GM23338 (cell line): ENCODE measurements around the gene SLCO4C1. TPM values are rescaled to one million over a fixed set of nuclear protein-coding genes. Genes with fewer than 3 reads are reported as not detected.

Experiments
- ATAC-seq: fragments of 200-7000 bp; cut with Tn5 transposase; 3 replicates; pipeline ENCODE4 v1.9.1; 2020
- DNase-seq: peaks from one replicate; pipeline ENCODE4 v3.0.0-alpha.2; 2015; ENCODE audit warnings: low spot score
- H2AFZ ChIP-seq: fragments of 200-600 bp; sonication (generic); 2 replicates; pipeline ENCODE4 v1.8.0; 2016; ENCODE audit warnings: antibody characterized with exemption, mild to moderate bottlenecking, moderate library complexity
- H3F3A ChIP-seq: fragments of 200-600 bp; sonication (generic); replicated peaks from 2 replicates; pipeline ENCODE4 v1.8.0; 2017; ENCODE audit warnings: antibody characterized with exemption, mixed run types, low read depth
- H3K27ac ChIP-seq: fragments of 200-600 bp; sonication (generic); 2 replicates; pipeline ENCODE4 v1.6.1; 2016; ENCODE audit warnings: low read depth
- H3K27me3 ChIP-seq: fragments of 200-600 bp; sonication (generic); 2 replicates; pipeline ENCODE4 v1.8.0; 2016; ENCODE audit warnings: mild to moderate bottlenecking, mixed run types, moderate library complexity; ENCODE audit not compliant: insufficient read depth
- H3K36me3 ChIP-seq: fragments of 200-600 bp; sonication (generic); 2 replicates; pipeline ENCODE4 v1.8.0; 2016; ENCODE audit warnings: mild to moderate bottlenecking; ENCODE audit not compliant: insufficient read depth
- H3K4me1 ChIP-seq: fragments of 200-600 bp; sonication (generic); 2 replicates; pipeline ENCODE4 v1.8.0; 2016; ENCODE audit warnings: mild to moderate bottlenecking, moderate library complexity; ENCODE audit not compliant: insufficient read depth
- H3K4me2 ChIP-seq: fragments of 200-600 bp; sonication (generic); 2 replicates; pipeline ENCODE4 v1.7.1; 2017; ENCODE audit warnings: mixed run types
- H3K4me3 ChIP-seq: fragments of 200-600 bp; sonication (generic); 2 replicates; pipeline ENCODE4 v1.6.1; 2016; ENCODE audit warnings: mixed run types
- H3K79me2 ChIP-seq: fragments of 200-600 bp; sonication (generic); replicated peaks from 2 replicates; pipeline ENCODE4 v1.8.0; 2017; ENCODE audit warnings: mild to moderate bottlenecking; ENCODE audit not compliant: insufficient read depth
- H3K9me2 ChIP-seq: fragments of 200-600 bp; sonication (generic); 2 replicates; pipeline ENCODE4 v1.8.0; 2017; ENCODE audit not compliant: insufficient read depth
- H4K20me1 ChIP-seq: fragments of 200-600 bp; sonication (generic); replicated peaks from 2 replicates; pipeline ENCODE4 v1.8.0; 2017; ENCODE audit warnings: mild to moderate bottlenecking; ENCODE audit not compliant: insufficient read depth
- H3K27ac Mint-ChIP-seq: 2 replicates; pipeline ENCODE4 v1.8.0; 2020; ENCODE audit warnings: inconsistent platforms, mild to moderate bottlenecking, moderate library complexity, mixed read lengths
- H3K27me3 Mint-ChIP-seq: 3 replicates; pipeline ENCODE4 v1.8.0; 2022; ENCODE audit warnings: low read depth, mild to moderate bottlenecking, moderate library complexity, mixed read lengths, inconsistent platforms; ENCODE audit not compliant: insufficient read depth, poor library complexity
- H3K36me3 Mint-ChIP-seq: 3 replicates; pipeline ENCODE4 v1.8.0; 2021; ENCODE audit warnings: low read depth, mild to moderate bottlenecking, inconsistent platforms, moderate library complexity, mixed read lengths
- H3K4me1 Mint-ChIP-seq: 3 replicates; pipeline ENCODE4 v1.8.0; 2020; ENCODE audit warnings: mild to moderate bottlenecking, inconsistent platforms, mixed read lengths
- H3K4me3 Mint-ChIP-seq: 3 replicates; pipeline ENCODE4 v1.8.0; 2021; ENCODE audit warnings: moderate library complexity, mild to moderate bottlenecking, inconsistent platforms, mixed read lengths
- H3K9me3 Mint-ChIP-seq: 3 replicates; pipeline ENCODE4 v1.8.0; 2020; ENCODE audit warnings: moderate library complexity, mild to moderate bottlenecking, inconsistent platforms, mixed read lengths
- CREB1 ChIP-seq: fragments of 250-450 bp; sonication (Bioruptor Pico); IDR thresholded peaks from 2 replicates; pipeline ENCODE4 v1.5.0; 2020; ENCODE audit warnings: low read depth, mild to moderate bottlenecking, moderate library complexity
- EZH2 ChIP-seq: fragments of 200-600 bp; sonication (generic); IDR thresholded peaks from one replicate; pipeline ENCODE4 v1.8.0; 2017; ENCODE audit warnings: antibody characterized with exemption, mild to moderate bottlenecking, low read depth; ENCODE audit not compliant: unreplicated experiment
- EZH2phosphoT487 ChIP-seq: fragments of 200-600 bp; sonication (generic); IDR thresholded peaks from one replicate; pipeline ENCODE4 v1.8.1; 2018; ENCODE audit warnings: antibody characterized with exemption; ENCODE audit not compliant: unreplicated experiment
- NANOG ChIP-seq: IDR thresholded peaks from 2 replicates; pipeline ENCODE4 v1.6.1; 2016; ENCODE audit warnings: antibody characterized with exemption, borderline replicate concordance
- POLR2AphosphoS5 ChIP-seq: IDR thresholded peaks from 2 replicates; pipeline ENCODE4 v1.6.1; 2016; ENCODE audit warnings: antibody characterized with exemption, low read depth
- ZNF331 ChIP-seq: fragments of 250-450 bp; sonication (Bioruptor Pico); IDR thresholded peaks from 2 replicates; pipeline ENCODE4 v1.5.0; 2020; ENCODE audit warnings: low read depth, mild to moderate bottlenecking, moderate library complexity
- polyA plus RNA-seq: library from polyadenylated mRNA; unstranded; fragments of >200 nt; fragmentation: Nextera tagmentation; extraction: Ambion mirVana; gene quantifications from 2 replicates; pipeline ENCODE4 v1.2.1, GENCODE V29; 2016
- total RNA-seq: library from RNA; depleted of rRNA; stranded (reverse); fragments of >200 nt; shearing (Covaris generic); gene quantifications from 2 replicates; pipeline ENCODE4 v1.2.3, GENCODE V29; 2014
- TF ChIP-seq, protein P1 (sequence below), 2 experiments: fragments of 200-600 bp in 1 of 2; sonication (generic) in 1 of 2; conservative IDR thresholded peaks; 2 replicates each; pipeline versions ENCODE4 v1.5.1 to v1.6.1; 2016 to 2017; ENCODE audit warnings: antibody characterized with exemption in 2 of 2, low read depth in 2 of 2, mild to moderate bottlenecking in 2 of 2, moderate library complexity in 1 of 2
- TF ChIP-seq, protein P2 (sequence below): fragments of 250-450 bp; sonication (Bioruptor Pico); IDR thresholded peaks from 2 replicates; pipeline ENCODE4 v1.5.0; 2020; ENCODE audit warnings: mild to moderate bottlenecking, moderate library complexity
- TF ChIP-seq, protein P3 (sequence below): IDR thresholded peaks from one replicate; pipeline ENCODE4 v1.6.1; 2018; ENCODE audit warnings: antibody characterized with exemption; ENCODE audit not compliant: unreplicated experiment

SLCO4C1 gene
- total and polyA plus RNA-seq, 2 experiments from 2014 or later = 2.4 to 6.7 TPM

DNA sequence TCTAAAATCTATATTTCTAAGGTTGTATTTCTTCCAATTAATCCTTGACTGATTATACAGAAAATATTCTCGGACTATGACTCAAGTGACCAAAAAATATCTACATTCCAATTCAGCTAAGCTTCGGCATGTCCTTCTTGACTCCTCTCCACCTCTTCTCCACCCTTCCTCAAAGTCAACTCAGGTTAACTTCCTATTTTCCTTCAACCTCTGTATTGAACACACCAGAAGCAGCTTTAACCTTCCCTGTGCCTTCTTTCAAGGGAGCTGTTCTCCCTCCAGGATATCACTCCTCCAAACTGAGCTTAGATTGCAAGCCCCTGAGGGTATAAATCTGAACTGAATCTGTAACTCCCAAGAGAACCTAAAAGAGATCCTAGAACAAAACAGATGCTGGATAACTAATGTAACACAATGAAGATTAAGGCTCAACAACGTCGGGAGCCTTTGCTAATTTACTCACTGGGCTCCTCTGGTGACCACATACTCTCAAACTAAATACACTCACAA is 1.1 kb downstream of the SLCO4C1 start (continued):
- TF ChIP-seq NANOG (no peak), ZNF331 (CRISPR knock-in tag) (no peak), EZH2phosphoT487 (no peak)
- TF ChIP-seq, protein P1, sequence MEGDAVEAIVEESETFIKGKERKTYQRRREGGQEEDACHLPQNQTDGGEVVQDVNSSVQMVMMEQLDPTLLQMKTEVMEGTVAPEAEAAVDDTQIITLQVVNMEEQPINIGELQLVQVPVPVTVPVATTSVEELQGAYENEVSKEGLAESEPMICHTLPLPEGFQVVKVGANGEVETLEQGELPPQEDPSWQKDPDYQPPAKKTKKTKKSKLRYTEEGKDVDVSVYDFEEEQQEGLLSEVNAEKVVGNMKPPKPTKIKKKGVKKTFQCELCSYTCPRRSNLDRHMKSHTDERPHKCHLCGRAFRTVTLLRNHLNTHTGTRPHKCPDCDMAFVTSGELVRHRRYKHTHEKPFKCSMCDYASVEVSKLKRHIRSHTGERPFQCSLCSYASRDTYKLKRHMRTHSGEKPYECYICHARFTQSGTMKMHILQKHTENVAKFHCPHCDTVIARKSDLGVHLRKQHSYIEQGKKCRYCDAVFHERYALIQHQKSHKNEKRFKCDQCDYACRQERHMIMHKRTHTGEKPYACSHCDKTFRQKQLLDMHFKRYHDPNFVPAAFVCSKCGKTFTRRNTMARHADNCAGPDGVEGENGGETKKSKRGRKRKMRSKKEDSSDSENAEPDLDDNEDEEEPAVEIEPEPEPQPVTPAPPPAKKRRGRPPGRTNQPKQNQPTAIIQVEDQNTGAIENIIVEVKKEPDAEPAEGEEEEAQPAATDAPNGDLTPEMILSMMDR (conservative IDR thresholded peaks at IDR 0.05; ENCODE audit: low read depth in 2 of 2) = no peak
- TF ChIP-seq, protein P2, sequence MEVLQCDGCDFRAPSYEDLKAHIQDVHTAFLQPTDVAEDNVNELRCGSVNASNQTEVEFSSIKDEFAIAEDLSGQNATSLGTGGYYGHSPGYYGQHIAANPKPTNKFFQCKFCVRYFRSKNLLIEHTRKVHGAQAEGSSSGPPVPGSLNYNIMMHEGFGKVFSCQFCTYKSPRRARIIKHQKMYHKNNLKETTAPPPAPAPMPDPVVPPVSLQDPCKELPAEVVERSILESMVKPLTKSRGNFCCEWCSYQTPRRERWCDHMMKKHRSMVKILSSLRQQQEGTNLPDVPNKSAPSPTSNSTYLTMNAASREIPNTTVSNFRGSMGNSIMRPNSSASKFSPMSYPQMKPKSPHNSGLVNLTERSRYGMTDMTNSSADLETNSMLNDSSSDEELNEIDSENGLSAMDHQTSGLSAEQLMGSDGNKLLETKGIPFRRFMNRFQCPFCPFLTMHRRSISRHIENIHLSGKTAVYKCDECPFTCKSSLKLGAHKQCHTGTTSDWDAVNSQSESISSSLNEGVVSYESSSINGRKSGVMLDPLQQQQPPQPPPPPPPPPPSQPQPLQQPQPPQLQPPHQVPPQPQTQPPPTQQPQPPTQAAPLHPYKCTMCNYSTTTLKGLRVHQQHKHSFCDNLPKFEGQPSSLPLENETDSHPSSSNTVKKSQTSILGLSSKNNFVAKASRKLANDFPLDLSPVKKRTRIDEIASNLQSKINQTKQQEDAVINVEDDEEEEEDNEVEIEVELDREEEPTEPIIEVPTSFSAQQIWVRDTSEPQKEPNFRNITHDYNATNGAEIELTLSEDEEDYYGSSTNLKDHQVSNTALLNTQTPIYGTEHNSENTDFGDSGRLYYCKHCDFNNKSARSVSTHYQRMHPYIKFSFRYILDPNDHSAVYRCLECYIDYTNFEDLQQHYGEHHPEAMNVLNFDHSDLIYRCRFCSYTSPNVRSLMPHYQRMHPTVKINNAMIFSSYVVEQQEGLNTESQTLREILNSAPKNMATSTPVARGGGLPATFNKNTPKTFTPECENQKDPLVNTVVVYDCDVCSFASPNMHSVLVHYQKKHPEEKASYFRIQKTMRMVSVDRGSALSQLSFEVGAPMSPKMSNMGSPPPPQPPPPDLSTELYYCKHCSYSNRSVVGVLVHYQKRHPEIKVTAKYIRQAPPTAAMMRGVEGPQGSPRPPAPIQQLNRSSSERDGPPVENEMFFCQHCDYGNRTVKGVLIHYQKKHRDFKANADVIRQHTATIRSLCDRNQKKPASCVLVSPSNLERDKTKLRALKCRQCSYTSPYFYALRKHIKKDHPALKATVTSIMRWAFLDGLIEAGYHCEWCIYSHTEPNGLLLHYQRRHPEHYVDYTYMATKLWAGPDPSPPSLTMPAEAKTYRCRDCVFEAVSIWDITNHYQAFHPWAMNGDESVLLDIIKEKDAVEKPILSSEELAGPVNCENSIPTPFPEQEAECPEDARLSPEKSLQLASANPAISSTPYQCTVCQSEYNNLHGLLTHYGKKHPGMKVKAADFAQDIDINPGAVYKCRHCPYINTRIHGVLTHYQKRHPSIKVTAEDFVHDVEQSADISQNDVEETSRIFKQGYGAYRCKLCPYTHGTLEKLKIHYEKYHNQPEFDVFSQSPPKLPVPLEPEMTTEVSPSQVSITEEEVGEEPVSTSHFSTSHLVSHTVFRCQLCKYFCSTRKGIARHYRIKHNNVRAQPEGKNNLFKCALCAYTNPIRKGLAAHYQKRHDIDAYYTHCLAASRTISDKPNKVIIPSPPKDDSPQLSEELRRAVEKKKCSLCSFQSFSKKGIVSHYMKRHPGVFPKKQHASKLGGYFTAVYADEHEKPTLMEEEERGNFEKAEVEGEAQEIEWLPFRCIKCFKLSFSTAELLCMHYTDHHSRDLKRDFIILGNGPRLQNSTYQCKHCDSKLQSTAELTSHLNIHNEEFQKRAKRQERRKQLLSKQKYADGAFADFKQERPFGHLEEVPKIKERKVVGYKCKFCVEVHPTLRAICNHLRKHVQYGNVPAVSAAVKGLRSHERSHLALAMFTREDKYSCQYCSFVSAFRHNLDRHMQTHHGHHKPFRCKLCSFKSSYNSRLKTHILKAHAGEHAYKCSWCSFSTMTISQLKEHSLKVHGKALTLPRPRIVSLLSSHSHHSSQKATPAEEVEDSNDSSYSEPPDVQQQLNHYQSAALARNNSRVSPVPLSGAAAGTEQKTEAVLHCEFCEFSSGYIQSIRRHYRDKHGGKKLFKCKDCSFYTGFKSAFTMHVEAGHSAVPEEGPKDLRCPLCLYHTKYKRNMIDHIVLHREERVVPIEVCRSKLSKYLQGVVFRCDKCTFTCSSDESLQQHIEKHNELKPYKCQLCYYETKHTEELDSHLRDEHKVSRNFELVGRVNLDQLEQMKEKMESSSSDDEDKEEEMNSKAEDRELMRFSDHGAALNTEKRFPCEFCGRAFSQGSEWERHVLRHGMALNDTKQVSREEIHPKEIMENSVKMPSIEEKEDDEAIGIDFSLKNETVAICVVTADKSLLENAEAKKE (CRISPR knock-in tag) = no peak

DNA sequence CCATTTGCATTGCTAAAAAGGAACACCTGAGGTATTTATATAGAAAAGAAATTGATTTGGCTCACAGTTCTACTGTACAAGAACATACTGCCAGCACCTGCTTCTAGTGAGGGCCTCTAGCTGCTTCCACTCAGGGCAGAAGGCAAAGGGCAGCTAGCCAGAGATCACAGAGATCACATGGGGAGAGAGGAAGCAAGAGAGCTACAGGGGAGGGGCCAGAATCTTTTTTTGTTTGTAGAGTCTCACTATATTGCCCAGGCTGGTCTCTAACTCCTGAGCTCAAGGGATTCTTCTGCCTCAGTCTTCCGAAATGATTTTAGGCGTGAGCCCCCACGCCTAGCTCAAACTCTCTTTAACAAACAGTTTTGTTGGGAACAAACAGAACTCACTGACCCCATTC is 6.1 kb downstream of the SLCO4C1 start:
- ATAC-seq (no peak), DNase-seq (no peak)
- H4K20me1 ChIP-seq = no peaks in the 10 kb centered on the region
- no peaks in the 10 kb centered on the region for H3K36me3 Mint-ChIP-seq
- no peaks in the 10 kb centered on the region for H3K9me2 ChIP-seq
- H3F3A ChIP-seq = no peaks in the 10 kb centered on the region
- H3K27me3 ChIP-seq = no peaks in the 10 kb centered on the region; the same call in 1 of the 2 replicates
- no peaks in the 10 kb centered on the region; the same call in 1 of the 2 replicates for H3K79me2 ChIP-seq
- no peak overlapping the region for H3K27ac ChIP-seq
- H3K36me3 ChIP-seq = no peaks in the 10 kb centered on the region
- no peak overlapping the region for H2AFZ ChIP-seq
- H3K4me3 Mint-ChIP-seq = no peak overlapping the region
- H3K27me3 Mint-ChIP-seq = peaks cover 2% of the 10 kb centered on the region
- no peak overlapping the region for H3K4me3 ChIP-seq
- no peaks in the 10 kb centered on the region for H3K9me3 Mint-ChIP-seq
- H3K4me1 Mint-ChIP-seq = peaks cover 14% of the 10 kb centered on the region
- H3K4me1 ChIP-seq = peaks cover 19% of the 10 kb centered on the region
- H3K4me2 ChIP-seq = no peak overlapping the region
- no peak overlapping the region for H3K27ac Mint-ChIP-seq
- TF ChIP-seq EZH2phosphoT487 = no peak
- TF ChIP-seq, protein P3, sequence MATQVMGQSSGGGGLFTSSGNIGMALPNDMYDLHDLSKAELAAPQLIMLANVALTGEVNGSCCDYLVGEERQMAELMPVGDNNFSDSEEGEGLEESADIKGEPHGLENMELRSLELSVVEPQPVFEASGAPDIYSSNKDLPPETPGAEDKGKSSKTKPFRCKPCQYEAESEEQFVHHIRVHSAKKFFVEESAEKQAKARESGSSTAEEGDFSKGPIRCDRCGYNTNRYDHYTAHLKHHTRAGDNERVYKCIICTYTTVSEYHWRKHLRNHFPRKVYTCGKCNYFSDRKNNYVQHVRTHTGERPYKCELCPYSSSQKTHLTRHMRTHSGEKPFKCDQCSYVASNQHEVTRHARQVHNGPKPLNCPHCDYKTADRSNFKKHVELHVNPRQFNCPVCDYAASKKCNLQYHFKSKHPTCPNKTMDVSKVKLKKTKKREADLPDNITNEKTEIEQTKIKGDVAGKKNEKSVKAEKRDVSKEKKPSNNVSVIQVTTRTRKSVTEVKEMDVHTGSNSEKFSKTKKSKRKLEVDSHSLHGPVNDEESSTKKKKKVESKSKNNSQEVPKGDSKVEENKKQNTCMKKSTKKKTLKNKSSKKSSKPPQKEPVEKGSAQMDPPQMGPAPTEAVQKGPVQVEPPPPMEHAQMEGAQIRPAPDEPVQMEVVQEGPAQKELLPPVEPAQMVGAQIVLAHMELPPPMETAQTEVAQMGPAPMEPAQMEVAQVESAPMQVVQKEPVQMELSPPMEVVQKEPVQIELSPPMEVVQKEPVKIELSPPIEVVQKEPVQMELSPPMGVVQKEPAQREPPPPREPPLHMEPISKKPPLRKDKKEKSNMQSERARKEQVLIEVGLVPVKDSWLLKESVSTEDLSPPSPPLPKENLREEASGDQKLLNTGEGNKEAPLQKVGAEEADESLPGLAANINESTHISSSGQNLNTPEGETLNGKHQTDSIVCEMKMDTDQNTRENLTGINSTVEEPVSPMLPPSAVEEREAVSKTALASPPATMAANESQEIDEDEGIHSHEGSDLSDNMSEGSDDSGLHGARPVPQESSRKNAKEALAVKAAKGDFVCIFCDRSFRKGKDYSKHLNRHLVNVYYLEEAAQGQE = no peak
- no peak for TF ChIP-seq ZNF331 (CRISPR knock-in tag)
- no peak for TF ChIP-seq POLR2AphosphoS5
- TF ChIP-seq EZH2 = no peak
- no peak for TF ChIP-seq CREB1 (CRISPR knock-in tag)
- TF ChIP-seq NANOG = no peak
